Measurements from ENCODE around the gene PPM1N. TPM values are rescaled to one million over a fixed set of nuclear protein-coding genes. Genes with fewer than 3 reads are reported as not detected.
A peak's percentile ranks its signal among the peaks of the same experiment; 100 is the strongest.

The PPM1N gene
- polyA plus RNA-seq, 12 donors, result 0.34 to 1.8 (median 0.82) TPM; not detected in 3

DNA sequence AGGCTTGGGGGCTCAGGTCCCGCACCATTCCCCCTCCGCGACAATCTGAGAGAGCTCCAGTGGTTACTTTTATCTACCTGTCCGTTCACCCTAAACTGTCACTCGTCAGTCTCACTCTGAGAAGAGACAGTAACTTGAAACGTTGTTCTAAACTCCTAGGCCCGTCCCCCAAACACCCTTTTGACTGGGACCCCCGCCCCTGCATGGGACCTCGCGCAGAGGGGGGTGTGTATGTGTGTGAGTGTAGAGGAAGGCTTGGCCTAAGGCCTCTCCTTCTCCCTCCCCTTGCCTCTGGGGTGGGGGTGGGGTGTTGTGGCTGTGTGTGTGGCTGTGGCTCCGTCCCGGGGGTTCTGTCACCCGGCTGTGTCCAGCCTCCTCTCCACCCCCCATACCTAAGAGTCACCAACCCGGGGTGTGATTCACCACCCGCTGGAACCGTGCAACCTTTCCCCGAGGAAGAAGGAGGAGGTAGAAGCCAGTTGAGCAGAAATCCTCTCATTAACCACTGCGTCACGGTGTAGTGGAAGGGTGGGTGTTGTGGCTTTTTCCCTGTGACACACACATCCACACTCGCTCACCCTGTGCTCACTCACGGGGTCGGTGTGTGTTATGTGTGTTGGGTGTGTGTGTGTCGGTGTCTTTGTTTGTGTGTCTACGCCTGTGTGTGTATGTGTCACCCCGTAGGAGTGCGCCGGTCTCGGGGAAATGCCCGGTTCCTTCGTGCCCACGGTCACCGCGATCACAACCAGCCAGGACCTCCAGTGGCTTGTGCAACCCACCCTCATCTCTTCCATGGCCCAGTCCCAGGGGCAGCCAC, 28.1 kb upstream of the PPM1N start:
- DNase-seq, result no peak

DNA sequence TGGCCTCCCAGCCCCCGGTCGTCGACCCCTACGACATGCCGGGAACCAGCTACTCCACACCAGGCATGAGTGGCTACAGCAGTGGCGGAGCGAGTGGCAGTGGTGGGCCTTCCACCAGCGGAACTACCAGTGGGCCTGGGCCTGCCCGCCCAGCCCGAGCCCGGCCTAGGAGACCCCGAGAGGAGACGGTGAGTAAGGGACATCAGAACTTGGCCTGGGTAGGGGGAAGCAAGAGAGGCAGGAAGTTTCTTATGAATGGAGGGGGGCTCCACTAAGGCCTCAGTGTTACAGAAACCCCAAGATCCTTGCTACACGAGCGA, 27.5 kb upstream of the PPM1N start:
- no peak for DNase-seq

DNA sequence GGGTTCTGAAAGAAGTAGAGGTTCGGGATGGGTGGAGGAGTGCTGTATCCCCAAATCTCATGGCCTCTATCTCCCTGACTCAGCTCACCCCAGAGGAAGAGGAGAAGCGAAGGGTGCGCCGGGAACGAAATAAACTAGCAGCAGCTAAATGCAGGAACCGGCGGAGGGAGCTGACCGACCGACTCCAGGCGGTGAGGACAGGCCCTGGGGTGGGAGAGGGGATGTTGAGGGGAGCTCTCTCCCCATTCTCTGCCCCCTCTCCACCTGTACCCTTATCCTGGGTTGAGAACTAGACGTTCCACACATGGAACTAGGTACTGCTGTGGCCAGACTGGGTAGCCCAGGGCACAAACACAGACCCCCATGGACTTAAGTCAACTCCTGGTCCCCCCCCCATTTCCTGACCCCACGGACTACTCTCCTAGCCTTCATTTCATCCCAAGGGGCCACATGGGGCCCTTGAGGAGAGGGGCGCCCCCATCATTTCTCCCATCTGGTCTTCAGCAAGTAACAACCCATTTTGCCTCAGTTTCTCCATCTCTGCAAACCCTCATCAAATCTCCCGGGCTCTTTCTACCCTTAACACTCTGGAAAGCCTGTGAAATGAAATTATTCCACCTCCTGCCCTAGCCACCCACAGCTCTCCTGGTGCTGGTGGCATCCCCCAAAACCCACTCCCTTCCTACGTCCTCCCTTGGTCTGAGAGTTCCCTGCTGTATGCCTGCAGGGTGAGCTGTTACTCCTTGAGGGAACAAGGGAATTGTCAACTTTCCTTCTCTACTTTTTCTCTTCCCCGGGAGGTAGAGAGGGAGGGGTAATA, 26.9 kb upstream of the PPM1N start:
- no peak for DNase-seq

DNA sequence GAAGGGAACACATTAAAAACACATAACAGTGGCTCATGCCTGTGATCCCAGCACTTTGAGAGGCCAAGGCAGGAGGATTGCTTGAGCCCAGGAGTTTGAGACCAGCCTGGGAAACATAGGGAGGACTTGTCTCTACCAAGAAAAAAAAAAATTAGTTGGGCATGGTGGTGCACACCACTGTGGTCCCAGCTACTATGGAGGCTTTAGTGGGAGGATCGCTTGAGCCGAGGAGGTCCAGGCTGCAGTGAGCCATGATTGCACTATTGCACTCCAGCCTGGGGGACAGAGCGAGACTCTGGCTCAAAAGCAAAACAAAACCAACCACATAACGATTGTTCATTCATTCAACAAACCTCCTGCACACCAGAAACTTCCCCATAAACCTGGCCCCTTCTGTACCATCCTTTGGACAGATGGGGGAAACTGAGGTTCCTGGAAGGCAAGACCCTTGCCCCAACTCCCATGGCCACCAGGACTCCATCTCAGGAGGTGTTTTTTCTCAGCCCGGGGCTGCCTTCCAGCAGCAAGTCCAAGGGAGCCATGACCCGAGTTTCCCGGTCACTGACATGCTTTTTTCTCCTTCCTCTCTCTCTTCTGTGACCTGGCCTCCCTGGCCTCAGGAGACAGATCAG, 26.2 kb upstream of the PPM1N start:
- no peak for DNase-seq

DNA sequence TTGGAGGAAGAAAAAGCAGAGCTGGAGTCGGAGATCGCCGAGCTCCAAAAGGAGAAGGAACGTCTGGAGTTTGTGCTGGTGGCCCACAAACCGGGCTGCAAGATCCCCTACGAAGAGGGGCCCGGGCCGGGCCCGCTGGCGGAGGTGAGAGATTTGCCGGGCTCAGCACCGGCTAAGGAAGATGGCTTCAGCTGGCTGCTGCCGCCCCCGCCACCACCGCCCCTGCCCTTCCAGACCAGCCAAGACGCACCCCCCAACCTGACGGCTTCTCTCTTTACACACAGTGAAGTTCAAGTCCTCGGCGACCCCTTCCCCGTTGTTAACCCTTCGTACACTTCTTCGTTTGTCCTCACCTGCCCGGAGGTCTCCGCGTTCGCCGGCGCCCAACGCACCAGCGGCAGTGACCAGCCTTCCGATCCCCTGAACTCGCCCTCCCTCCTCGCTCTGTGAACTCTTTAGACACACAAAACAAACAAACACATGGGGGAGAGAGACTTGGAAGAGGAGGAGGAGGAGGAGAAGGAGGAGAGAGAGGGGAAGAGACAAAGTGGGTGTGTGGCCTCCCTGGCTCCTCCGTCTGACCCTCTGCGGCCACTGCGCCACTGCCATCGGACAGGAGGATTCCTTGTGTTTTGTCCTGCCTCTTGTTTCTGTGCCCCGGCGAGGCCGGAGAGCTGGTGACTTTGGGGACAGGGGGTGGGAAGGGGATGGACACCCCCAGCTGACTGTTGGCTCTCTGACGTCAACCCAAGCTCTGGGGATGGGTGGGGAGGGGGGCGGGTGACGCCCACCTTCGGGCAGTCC, 25.5 kb upstream of the PPM1N start:
- DNase-seq, result no peak

DNA sequence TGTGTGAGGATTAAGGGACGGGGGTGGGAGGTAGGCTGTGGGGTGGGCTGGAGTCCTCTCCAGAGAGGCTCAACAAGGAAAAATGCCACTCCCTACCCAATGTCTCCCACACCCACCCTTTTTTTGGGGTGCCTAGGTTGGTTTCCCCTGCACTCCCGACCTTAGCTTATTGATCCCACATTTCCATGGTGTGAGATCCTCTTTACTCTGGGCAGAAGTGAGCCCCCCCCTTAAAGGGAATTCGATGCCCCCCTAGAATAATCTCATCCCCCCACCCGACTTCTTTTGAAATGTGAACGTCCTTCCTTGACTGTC, 24.9 kb upstream of the PPM1N start:
- DNase-seq, result no peak

DNA sequence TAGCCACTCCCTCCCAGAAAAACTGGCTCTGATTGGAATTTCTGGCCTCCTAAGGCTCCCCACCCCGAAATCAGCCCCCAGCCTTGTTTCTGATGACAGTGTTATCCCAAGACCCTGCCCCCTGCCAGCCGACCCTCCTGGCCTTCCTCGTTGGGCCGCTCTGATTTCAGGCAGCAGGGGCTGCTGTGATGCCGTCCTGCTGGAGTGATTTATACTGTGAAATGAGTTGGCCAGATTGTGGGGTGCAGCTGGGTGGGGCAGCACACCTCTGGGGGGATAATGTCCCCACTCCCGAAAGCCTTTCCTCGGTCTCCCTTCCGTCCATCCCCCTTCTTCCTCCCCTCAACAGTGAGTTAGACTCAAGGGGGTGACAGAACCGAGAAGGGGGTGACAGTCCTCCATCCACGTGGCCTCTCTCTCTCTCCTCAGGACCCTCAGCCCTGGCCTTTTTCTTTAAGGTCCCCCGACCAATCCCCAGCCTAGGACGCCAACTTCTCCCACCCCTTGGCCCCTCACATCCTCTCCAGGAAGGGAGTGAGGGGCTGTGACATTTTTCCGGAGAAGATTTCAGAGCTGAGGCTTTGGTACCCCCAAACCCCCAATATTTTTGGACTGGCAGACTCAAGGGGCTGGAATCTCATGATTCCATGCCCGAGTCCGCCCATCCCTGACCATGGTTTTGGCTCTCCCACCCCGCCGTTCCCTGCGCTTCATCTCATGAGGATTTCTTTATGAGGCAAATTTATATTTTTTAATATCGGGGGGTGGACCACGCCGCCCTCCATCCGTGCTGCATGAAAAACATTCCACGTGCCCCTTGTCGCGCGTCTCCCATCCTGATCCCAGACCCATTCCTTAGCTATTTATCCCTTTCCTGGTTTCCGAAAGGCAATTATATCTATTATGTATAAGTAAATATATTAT, 24.3 kb upstream of the PPM1N start:
- DNase-seq, result no peak

DNA sequence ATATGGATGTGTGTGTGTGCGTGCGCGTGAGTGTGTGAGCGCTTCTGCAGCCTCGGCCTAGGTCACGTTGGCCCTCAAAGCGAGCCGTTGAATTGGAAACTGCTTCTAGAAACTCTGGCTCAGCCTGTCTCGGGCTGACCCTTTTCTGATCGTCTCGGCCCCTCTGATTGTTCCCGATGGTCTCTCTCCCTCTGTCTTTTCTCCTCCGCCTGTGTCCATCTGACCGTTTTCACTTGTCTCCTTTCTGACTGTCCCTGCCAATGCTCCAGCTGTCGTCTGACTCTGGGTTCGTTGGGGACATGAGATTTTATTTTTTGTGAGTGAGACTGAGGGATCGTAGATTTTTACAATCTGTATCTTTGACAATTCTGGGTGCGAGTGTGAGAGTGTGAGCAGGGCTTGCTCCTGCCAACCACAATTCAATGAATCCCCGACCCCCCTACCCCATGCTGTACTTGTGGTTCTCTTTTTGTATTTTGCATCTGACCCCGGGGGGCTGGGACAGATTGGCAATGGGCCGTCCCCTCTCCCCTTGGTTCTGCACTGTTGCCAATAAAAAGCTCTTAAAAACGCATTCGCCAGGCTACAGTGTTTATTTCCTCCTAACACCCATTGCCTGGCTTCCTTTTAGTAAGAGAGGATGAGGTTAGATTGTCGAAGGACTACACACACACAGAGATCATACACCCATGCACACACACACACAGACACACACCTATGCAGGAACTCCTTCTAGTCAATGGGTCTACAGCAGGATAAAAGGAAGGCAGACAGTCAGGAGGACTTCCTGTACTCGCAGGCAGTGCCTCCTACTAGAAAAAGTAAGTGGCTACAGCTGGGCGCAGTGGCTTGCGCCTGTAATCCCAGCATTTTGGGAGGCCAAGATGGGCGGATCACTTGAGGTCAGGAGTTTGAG, 23.4 kb upstream of the PPM1N start:
- no peak for DNase-seq

DNA sequence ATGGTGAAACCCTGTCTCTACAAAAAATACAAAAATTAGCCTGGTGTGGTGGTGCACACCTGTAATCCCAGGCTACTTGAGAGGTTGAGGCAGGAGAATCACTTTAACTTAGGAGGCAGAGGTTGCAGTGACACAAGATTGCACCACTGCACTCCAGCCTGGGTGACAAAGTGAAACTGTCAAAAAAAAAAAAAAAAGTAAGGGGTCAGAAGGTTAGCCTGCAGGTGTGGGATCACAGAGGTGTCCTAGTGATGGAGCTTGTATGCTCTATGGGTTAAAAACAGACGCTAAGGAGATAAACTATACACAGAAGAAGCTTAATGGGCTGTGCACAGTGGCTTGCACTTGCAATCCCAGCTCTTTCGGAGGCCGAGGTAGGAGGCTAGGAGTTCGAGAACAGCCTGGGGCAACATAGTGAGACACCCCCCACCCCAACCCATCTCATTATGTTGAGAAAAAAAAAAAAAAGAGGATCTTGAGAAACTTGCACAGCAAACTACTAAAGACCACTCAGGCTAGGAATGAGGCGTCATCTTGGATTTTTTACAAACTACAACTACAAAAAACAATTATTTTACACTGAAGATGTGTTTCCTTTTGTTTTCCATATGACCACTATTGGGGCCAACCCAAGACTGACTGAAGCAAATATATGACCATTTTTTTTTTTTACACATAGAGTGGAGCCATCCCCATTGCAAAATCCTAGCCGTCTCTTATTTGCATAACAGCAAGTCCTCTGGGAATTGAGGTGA, 22.5 kb upstream of the PPM1N start:
- no peak for DNase-seq

DNA sequence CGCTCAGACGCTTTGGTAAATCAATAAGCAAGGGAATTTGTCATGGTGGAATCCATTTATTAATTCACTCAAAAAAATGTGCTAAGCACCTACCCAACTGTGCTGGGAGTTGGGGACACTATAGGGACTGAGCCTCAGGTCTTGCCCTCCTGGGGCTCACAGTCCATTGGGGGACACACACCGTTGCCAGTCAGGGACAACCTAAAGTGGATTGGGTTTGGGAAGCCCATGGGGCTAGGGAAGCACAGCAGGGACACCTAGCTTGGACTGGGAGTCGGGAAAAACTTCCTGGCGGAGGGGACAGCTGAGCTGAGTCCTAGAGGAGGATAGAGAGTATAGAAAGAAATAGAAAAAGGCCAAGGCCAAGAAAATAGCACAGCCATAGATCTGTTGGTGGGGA, 21.9 kb upstream of the PPM1N start:
- DNase-seq, result no peak

DNA sequence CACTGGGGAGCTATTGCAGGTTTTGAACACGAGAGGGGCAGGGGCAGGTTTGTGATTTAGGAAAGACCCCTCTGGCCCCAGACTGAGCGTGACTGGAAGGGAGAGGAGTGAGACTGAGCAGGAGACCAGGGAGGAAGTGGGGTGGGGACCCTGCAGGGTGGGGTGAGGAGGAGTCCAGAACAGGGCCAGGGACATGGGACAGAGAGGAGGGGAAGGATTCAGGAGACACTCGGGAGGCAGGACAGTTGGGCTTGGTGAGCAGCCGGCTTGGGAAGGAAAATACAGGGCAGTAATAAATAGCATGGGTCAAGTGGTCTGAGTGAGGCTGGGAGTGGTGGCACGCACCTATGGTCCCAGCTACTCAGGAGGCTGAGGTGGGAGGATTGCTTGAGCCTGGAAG, 21.1 kb upstream of the PPM1N start:
- DNase-seq, result no peak

DNA sequence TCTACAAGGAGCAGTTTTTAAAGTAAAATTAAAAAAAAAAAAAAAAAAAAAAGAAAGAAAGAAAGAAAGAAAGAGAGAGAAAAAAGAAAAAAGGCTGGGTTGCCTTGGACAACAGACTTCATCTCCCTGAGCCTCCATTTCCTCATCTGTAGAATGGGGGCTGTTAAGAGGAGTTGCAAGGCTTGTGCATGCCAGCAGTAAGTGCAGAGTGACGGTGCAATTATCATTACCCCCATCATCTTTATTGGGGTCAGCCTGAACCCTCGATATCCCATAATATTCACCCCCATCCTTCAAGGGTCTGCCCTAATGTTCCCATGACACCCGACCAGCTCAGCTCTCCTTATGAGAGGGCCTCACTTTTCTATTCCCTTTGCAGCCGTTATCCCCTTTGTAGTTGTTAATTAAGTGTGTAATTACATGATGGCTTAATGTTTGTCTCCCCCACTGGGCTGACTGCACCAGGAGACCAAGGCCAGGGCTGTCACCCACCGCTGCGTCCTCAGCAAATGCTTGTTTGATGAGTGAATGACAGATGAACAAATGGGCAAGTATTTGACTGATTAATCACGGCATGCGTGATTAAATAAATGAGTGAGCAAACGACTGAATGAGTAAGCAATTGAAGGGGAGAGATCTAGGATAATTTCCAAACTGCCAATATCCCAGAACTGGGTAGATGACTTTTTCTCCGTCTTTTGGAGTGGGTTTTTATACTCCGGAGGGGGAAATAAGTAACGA, 20.4 kb upstream of the PPM1N start:
- no peak for DNase-seq

DNA sequence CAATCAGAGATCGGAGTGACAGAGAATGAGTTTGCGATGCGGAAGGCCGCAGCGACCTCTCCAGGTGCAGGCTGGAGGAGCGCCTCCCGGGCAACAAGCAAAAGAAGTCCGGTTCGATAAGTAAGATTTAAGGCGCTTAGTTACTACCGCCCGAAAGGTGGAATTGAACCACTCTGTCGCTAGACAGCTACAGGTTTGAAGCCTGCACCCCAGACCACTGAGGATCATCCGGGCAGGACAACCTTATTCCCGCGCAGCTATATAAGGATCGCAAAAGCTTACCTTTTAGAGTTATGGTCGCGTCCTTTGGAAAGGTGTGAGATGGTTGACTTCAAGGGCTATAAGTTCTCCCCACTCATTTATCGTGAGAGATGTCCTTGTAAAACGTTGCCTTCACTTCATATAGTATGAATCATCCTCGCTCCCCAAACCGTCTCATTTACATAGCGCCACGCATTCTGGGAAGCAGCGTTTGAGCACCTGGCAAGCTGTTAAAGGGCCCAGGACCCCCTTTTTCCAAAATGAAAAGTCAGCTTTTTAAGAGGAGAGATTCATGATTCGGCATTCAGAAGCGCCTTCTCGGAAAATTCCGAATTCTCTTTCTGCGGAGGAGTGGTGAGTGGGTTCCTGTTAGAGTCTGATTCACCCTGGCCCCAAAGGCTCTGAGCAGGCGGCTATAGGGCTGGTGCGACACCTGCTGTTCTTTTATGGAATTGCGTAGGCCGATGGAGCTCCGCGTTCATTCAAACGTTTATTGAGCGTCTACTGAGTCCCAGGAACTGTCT, 19.6 kb upstream of the PPM1N start:
- DNase-seq, result peak; percentile 92

DNA sequence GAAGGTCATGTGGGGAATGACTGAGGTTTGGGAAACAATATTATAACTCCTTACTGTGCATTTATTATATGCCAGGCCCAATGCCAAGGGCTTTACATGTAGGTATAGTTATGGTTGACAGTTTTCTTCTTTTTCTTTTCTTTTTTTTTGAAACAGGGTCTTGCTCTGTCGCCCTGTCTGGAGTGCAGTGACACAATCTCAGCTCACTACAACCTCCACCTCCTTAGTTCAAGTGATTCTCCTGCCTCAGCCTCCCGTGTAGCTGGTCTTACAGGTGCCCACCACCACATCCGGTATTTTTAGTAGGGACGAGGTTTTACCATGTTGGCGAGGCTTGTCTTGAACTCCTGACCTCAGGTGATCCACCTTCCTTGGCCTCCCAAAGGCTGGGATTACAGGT, 15.2 kb upstream of the PPM1N start:
- DNase-seq, result no peak

DNA sequence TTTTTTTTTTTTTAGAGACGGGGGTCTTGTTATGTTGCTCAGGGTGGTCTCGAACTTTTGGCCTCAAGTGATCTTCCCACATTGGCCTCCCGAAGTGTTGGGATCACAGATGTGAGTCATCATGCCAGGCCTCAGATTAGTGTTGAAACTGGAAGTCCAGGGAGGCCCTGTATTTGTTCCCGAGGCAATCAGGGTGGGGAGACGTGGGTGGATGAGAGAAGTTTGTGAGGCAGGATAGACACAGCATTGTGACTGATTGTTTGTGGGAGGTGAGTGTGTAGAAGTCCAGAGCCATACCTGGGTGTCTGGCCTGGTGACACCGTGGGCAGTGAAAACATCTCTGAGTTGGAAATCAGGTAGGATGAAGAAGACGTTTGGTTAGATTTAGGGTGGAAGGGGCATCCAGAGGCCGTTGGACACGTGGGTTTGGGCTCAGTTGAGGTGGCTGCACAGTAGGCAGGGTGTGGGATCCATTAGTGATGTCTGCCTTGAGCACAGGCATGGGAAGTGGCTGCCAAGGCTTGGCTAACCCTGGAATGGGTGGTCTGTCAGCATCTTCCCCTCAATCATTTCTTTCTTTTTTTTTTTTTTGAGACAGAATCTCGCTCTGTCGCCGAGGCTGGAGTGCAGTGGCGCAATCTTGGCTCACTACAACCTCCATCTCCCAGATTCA, 13.8 kb upstream of the PPM1N start:
- DNase-seq, result no peak

DNA sequence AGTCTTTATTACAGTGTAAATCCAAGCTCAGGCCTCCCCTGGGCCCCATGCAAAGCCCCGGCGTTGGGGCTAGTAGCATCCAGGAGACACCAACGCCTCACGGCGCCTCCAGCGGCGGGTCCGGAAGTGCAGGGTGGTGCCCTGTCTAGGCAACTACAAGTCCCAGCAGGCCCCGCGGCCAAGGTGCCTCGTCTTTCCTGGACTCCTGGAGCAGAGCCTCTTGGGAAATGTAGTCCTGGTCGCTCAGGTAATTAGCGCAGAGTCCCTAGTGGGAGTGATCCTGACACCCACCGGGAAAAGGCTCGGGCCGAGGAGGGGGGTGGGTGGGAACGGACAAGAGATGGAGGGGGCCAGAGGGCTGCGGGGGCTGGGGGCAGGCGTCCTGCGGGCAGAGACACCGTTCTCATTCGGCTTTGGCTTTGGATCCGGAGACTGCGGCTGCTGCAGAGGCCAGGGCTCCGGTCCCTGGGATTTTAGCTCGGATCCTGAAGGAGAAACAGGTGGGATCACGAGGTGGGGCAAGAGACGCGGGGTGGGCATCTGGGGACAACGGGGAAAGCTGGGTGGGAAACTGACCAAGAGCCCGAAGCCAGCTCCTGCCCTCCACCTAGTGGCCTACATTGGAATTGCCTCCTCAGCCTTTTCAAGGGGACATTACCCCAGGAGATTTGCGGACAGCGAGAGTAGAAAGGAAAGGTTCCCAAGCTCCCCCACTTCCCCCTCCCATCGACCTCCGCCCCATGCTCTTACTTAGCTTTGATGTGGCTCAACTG, 12.8 kb upstream of the PPM1N start:
- DNase-seq, result peak; percentile 94
